ENCODE data around the gene GHR.

The GHR gene

DNA sequence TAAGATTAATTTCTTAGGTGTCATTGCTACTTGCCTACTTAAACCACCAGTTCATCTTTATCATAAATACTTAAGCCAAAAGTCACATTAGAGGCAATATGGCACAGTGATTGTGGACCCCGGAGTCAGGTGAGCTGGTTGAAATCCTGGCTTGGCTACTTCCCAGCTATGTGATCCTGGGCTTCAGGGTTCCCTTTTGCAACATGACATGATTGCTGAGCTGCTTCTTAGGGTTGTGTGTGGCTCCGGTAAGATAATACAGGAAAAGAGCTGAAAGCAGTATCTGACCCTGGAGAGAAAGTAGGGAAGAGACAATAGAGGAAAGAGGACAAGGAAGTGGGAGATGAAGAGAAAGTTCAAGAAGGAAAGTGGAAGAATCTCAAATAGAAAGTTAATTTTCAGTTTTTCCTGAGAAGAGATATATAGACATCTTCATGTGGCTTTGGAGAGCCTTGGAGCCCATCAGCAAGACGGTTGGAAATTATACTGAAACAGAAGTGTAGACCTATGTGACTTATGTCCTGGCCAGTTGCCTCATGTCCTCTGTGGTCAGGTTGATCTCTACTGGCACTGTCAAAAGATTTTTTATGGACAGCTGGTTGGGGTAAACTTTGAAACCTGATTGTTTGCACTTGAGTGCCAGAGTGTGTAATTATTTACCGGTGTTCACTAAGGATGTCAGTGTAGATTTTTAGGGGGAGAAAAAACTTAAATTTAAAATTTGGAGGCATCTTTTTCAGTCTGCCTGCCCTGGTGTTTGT is 93.2 kb downstream of the GHR start:
- no peak for DNase-seq (ENCODE audit: low read depth)

DNA sequence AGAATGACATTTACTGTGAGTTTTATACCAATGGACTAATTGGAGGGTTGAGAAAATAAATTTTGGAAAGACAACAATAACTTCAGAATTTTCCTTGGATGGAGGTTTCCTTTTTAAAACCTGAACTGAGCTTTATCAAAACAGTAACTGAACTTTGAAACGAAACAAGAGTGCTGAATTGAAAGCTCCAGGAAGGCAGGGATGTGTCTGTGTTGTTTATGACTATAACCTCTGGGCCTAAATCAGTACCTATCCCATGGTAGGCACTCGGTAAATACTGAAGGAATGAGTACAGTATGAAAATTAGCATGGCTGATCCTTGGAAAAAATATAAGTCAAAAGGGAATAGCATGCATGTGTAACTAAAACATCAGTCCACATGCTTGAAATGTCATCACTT is 93.9 kb downstream of the GHR start:
- no peak for DNase-seq (ENCODE audit: low read depth)

- DNase-seq (ENCODE audit: low read depth): no peak
Observed at GRCh38 chr5:42518595-42519221, 95.5 kb downstream of the GHR start.

DNA sequence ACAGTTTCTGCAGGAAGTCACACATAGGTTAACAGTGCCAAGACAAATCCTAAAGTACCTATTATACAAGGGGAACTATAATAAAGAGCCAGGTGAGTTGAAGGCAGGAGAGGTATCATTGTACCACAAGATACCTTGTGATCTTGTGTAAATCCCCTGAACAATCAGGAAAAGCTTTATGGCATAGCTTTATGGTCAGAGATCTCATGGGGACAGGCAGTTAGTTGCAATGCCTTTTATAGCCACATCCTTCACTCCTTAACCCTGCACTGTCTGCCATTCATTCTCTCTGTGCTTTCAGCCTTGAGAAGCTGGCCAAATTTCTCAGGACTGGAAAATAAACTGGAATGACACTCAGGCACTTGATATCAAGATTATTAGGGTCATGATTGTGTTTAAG is 97.0 kb downstream of the GHR start:
- DNase-seq (ENCODE audit: low read depth): no peak

DNA sequence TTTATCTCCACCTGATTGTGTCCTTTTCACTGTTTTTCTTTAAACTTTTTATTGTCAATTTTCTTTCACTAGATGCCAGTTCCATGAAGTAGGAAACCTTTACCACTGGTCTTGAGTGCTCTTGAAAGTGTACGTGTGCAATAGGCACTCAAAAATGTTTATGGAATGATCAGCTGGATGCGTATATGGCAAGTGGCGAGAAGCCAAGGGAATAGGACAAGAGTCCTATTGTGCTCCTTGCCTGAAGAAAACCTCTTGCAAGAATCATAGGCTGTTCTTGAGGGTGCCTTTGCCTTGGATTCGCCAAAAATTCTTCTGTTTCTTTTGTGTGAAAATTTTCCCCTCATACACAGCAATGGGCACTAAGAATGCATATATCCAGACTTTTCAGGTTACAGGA is 97.7 kb downstream of the GHR start:
- DNase-seq (ENCODE audit: low read depth): no peak

- no peak for DNase-seq (ENCODE audit: low read depth)
Observed at GRCh38 chr5:42521406-42521805, 98.2 kb downstream of the GHR start.

DNA sequence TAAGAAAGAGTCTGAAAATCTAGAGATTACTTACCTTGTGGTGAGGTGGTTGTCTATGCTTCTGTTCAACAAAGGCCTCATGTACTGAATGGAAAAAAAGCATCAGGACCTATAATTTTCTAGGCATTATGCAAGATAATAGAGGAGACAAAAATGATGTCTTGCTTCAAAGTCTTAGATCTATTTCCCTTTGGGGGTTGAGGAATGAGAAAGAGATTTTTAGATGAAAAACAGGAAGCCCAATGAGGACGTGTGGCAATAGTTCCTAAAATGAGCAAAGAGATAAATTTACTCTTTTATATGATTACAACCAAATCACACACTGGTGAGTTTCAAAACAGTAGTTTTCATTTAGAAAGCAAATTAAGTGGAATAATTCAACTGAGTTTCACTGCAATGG is 99.5 kb downstream of the GHR start:
- DNase-seq (ENCODE audit: low read depth): no peak

GRCh38 chr5:42526179-42526578 is 102.9 kb downstream of the GHR start:
- DNase-seq (ENCODE audit: low read depth): no peak

DNA sequence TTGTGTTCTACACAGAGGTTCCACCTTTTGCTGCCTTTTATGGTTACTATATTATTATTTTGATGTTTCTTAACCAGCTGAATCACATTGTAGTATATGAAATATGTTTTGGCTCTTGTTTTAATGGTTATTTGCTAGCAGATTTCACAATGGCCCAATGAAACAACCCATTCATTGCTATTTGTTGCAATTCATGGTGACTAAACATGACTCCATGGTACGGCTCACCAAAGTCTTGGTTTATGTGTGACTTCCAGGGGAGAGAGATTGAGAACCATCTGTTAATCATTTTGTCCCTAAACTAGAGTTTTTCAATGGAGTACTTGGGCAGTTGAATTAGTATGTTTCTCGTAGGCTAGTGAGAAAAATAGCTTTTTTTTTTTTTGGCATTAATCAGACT is 108.4 kb downstream of the GHR start:
- DNase-seq (ENCODE audit: low read depth): no peak

- no peak for DNase-seq (ENCODE audit: low read depth)
Observed at GRCh38 chr5:42542106-42542505, 118.9 kb downstream of the GHR start.

DNA sequence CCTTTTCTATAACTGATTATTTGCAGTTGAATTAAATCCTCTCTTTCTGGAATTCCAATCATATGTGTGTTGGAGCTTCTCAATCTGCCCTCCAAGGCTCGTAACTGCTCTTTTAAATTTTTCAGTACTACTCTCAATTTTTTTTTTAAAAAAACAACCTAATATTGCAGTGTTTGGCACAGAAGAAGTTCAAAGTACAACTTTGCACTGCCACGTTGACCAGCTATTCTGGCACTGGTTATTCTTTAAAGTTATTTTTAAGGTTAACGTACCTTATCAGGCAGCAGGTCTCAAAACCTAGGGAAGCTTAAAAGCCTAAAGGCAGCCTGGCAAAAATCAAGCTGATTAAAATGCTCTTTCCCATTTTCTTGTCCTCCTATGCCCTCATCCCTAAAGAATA is 120.5 kb downstream of the GHR start:
- DNase-seq (ENCODE audit: low read depth): no peak

DNA sequence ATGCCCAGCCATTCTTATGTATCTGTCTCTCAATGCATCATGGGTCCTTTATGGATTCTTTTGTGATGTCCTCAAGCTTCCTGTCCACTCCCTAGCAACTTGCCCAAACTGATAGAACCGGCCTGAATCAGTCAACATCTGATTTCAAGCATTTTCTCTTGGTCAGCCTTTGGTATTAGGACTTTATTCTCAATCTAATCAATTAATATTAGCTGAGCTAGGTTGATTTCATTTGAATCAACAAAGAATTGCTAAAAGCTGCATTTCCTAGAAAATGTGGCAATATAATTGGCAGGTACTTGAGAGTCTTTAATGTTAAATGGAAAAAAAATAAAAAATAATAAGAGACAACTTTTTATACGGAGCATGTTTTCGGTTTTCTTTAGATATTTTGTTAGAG is 121.8 kb downstream of the GHR start:
- no peak for DNase-seq (ENCODE audit: low read depth)

DNA sequence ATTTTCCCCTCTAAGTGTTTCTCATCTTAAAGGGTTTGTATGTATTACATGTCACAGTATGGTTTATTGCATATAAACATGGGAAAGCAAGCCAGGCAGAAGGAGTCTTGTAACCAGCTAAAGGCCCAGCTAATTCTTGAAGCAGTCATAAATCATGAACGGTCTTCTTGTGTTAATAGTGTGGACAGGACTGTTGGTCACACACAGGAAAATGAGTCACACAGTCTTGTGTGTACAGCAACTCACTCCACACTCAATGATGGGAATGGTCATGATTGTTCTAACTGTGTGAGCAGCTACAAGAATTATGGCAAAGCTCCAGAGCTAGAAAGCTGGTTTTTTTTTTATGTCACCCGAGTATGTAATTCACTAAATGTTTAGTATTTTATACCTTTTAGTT is 123.9 kb downstream of the GHR start:
- DNase-seq (ENCODE audit: low read depth): no peak

DNA sequence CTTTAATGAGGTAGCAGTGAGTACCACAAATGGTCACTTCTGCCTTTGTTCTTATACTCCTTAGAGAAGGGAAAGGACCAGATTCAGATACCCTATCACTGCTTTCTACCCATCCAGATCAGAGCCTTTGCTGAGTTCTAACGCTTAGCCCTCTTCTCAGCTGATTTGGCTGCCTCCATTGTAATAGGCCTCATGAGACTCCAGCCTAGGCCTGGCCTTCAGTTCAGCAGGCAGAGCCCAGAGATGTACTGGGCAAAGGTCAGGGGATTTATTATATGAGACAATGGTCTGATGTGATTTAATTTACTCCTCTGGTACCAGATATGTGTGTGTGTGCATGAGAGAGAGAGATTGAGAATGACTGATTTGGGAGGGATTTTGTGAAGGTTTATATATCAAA is 124.7 kb downstream of the GHR start:
- no peak for DNase-seq (ENCODE audit: low read depth)

DNA sequence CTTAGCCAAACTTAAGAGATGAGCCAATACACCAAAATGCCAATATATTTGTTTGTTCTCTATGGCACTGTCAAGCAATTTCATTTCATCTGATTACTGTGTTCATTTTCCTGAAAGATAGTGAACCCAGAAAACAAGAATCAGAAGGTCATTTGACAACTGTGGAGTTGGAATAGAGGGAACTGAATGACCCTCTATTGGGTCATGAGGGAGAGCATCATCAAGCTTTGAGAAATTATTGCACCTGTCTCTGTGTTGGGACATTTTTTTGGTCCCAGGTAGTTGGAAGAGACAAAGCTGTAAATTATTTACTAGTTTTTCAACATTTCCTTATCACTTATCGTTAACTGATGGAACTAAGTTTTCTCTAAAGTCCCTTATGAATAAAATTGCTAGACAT is 129.4 kb downstream of the GHR start:
- DNase-seq (ENCODE audit: low read depth): no peak

GRCh38 chr5:42553461-42553860 is 130.2 kb downstream of the GHR start:
- DNase-seq (ENCODE audit: low read depth): no peak

DNA sequence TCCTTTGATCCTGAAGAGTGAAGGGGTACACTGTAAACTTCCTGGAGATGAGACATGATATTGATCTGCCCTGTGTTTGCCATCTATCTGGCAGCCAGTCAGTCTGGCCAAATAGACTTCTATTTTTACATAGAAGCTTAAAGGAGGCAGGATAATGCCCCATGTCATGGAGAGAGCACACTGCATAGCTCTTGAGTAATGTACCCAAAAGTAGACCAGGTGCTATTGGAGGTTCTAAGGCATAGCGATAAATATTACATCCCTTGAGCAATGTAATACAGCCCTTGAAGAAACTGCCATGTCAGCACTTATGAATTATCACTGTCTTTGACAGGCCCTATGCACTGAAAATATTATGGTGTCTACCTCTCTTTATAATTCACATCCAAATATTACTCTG is 131.8 kb downstream of the GHR start:
- DNase-seq (ENCODE audit: low read depth): no peak

- DNase-seq (ENCODE audit: low read depth): no peak
Observed at GRCh38 chr5:42555797-42556196, 132.6 kb downstream of the GHR start.

DNA sequence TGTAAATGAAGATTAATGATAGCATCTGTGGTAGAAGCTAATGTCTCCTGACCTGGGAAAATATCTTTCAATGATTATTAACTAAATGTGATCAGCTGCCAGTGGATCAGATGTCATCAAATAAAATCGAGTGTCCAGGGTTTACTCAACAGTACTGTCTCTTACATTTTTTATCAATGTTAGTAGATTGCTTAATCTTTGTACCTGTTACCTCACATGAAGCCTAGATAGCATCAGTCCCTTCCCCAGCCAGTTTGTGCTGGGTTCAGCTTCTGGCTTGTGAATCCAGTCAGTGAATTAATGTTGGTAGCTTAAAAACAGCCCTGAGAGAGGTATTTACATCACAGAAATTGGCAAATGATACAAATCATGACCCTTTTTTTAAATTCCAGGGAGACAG is 134.4 kb downstream of the GHR start:
- DNase-seq (ENCODE audit: low read depth): no peak

GRCh38 chr5:42561656-42562055 is 138.4 kb downstream of the GHR start:
- no peak for DNase-seq (ENCODE audit: low read depth)

GRCh38 chr5:42564689-42565356 is 141.6 kb downstream of the GHR start:
- no peak for DNase-seq (ENCODE audit: low read depth)

DNA sequence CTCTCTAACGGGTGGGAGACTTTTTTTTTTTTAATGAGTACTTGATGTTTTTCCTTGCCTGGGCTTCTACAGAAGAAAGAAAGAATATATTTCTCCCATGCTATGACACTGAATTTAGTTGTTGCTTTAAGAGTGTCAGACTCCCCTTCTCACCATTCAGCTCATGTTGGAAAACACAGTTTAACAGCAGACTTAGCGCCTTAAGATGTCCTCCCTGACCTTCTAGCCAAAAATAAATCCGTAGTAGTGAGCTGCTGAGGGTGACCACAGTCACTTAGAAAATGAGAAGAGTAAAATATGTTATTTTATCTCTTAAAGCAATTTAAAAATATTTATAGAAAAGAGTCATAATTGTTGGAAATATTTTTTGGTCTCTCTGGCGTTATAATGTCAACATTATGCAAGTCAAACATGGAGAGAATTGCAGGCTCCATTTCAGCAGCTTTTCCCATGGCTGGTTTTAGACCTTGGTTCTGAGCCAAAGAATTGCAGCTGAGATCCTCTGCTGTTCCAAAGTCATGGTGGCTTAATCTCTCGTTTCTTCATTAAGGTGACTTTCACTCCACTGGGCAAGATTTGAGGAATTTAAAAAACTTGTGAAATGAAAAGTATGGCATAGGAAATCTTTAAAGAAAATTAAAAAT is 143.5 kb downstream of the GHR start:
- DNase-seq (ENCODE audit: low read depth): no peak

DNA sequence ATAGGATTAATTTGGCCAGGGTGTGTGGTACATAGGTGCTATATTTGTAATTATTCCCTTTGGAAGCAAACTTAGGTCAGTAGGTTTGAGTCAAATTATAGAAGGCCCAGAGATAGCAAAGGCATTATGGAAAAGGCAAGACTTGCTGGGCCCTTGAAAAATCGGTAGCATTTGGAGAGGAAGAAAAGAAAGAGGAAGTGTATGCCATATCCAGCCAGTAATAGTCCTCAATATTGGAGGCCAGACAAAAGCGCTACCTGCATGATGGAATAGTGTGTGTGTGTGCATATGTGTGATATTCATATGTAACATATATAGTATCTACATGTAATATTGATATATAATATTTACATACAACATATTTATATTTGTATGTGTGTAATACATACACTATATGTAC is 146.1 kb downstream of the GHR start:
- DNase-seq (ENCODE audit: low read depth): no peak
